Uterus (tissue), 2 donors: Measurements from ENCODE around the gene OR5K3.

ENCODE experiments used
- POLR2A ChIP-seq, 2 donors: fragments of 450-650 bp; IDR thresholded peaks; one replicate each; pipeline ENCODE4 v1.6.1; 2016; ENCODE audit warnings: antibody characterized with exemption in 2 of 2, mild to moderate bottlenecking in 1 of 2, moderate library complexity in 1 of 2
- TF ChIP-seq, protein P1 (sequence below), 4 experiments: fragments of 200-600 bp in 2 of 4; fragments of 450-650 bp in 2 of 4; sonication (generic) in 2 of 4; IDR thresholded peaks; one replicate each; pipeline ENCODE4 v1.5.1; 2016 to 2019; ENCODE audit warnings: antibody characterized with exemption in 4 of 4, mild to moderate bottlenecking in 2 of 4, moderate library complexity in 1 of 4

GRCh38 chr3:98395101-98395500 lies 4.6 kb downstream of the OR5K3 start:
- TF ChIP-seq, protein P1, sequence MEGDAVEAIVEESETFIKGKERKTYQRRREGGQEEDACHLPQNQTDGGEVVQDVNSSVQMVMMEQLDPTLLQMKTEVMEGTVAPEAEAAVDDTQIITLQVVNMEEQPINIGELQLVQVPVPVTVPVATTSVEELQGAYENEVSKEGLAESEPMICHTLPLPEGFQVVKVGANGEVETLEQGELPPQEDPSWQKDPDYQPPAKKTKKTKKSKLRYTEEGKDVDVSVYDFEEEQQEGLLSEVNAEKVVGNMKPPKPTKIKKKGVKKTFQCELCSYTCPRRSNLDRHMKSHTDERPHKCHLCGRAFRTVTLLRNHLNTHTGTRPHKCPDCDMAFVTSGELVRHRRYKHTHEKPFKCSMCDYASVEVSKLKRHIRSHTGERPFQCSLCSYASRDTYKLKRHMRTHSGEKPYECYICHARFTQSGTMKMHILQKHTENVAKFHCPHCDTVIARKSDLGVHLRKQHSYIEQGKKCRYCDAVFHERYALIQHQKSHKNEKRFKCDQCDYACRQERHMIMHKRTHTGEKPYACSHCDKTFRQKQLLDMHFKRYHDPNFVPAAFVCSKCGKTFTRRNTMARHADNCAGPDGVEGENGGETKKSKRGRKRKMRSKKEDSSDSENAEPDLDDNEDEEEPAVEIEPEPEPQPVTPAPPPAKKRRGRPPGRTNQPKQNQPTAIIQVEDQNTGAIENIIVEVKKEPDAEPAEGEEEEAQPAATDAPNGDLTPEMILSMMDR (IDR thresholded peaks at IDR 0.05) = no peak
- no peak for TF ChIP-seq POLR2A (IDR thresholded peaks at IDR 0.05)
